Gastrocnemius medialis (tissue), 4 donors: ENCODE results near the gene LDLRAD4.

ENCODE experiments used
- POLR2A ChIP-seq, 2 donors: fragments of 450-650 bp; IDR thresholded peaks; one replicate each; pipeline ENCODE4 v1.6.1; 2017; ENCODE audit warnings: antibody characterized with exemption in 2 of 2, mild to moderate bottlenecking in 2 of 2, moderate library complexity in 2 of 2
- TF ChIP-seq, protein P1 (sequence below), 5 experiments: fragments of 450-650 bp in 3 of 5; fragments of 200-600 bp in 2 of 5; sonication (generic) in 2 of 5; IDR thresholded peaks in 4 of 5; conservative IDR thresholded peaks in 1 of 5; 1 replicate in 4 of 5; 2 replicates in 1 of 5; pipeline ENCODE4 v1.5.1; 2016 to 2019; ENCODE audit warnings: antibody characterized with exemption in 5 of 5, mild to moderate bottlenecking in 3 of 5, moderate library complexity in 3 of 5

DNA sequence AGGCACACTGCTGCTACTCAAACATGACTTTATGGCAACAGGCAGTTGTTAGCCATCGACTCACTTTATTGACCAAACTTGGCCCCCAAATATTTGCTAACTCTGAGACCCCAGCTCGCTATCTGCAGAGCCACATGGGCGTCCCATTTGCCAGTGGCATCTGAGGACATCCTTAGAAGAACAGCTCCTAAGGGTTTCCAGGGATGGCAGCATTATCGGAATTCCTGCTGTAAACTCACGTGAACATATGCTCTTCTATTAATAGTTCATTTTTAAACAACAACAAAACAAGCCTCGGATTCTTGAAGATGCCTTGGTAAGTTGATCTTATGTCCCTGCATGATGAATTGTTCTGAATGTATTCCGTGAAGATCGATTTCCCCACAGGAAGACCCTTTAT is 181.0 kb downstream of the LDLRAD4 start:
- TF ChIP-seq, protein P1, sequence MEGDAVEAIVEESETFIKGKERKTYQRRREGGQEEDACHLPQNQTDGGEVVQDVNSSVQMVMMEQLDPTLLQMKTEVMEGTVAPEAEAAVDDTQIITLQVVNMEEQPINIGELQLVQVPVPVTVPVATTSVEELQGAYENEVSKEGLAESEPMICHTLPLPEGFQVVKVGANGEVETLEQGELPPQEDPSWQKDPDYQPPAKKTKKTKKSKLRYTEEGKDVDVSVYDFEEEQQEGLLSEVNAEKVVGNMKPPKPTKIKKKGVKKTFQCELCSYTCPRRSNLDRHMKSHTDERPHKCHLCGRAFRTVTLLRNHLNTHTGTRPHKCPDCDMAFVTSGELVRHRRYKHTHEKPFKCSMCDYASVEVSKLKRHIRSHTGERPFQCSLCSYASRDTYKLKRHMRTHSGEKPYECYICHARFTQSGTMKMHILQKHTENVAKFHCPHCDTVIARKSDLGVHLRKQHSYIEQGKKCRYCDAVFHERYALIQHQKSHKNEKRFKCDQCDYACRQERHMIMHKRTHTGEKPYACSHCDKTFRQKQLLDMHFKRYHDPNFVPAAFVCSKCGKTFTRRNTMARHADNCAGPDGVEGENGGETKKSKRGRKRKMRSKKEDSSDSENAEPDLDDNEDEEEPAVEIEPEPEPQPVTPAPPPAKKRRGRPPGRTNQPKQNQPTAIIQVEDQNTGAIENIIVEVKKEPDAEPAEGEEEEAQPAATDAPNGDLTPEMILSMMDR (IDR thresholded peaks at IDR 0.05 in 4 of 5, conservative IDR thresholded peaks at IDR 0.05 in 1 of 5), result no peak
- TF ChIP-seq POLR2A (IDR thresholded peaks at IDR 0.05), result no peak
